Measurements from ENCODE around the gene ARID1B.
A peak's percentile ranks its signal among the peaks of the same experiment; 100 is the strongest.

ARID1B gene

DNA sequence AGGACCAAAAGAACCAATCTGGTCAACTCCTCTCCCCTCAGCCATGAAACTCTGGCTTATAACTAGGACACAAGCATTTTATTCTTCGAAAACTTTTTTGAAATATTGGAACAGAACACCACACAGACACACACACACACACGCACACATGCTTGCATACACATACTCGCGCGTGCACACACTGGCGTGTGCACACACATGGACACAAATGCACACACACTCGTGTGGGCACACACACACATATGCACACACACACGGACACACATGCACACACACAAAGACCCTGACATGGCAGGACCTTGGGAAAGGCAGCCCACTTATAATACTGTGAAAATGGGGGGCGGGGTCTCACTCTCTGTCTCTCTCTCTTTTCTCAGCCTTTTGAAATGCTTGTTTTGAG lies 482.3 kb downstream of the ARID1B start (continued):
- TF ChIP-seq ZNF324 (tag by site-specific recombination; IDR thresholded peaks at IDR 0.05) (no peak), ZNF223 (tag by site-specific recombination; IDR thresholded peaks at IDR 0.05) (no peak), ZSCAN4 (tag by site-specific recombination; IDR thresholded peaks at IDR 0.05) (peak; percentile 100)

All from HEK293 (cell line).